SW480 (cell line): ENCODE results near the gene ULK4.
"Not testable (repeated sequence)": the region's sequence is repeated elsewhere in the genome, so short reads cannot be mapped to it uniquely, and the experiment has no call there.

Source experiments
- DNase-seq: peaks from one replicate; pipeline ENCODE4 v3.0.0-alpha.2; 2016; ENCODE audit warnings: low spot score

ULK4 gene

GRCh38 chr3:41762867-41763266 lies 199.0 kb downstream of the ULK4 start:
- DNase-seq = not testable (repeated sequence)

GRCh38 chr3:41753651-41754050 lies 208.3 kb downstream of the ULK4 start:
- no peak for DNase-seq

GRCh38 chr3:41751597-41751996 lies 210.3 kb downstream of the ULK4 start:
- DNase-seq = no peak

- DNase-seq = no peak
Measured at GRCh38 chr3:41749988-41750387, 211.9 kb downstream of the ULK4 start.

GRCh38 chr3:41746215-41746614 lies 215.7 kb downstream of the ULK4 start:
- no peak for DNase-seq

- DNase-seq = no peak
Measured at GRCh38 chr3:41742121-41742520, 219.8 kb downstream of the ULK4 start.

GRCh38 chr3:41740374-41740886 lies 221.5 kb downstream of the ULK4 start:
- DNase-seq = no peak

GRCh38 chr3:41726891-41727290 lies 235.0 kb downstream of the ULK4 start:
- no peak for DNase-seq

GRCh38 chr3:41717641-41718040 lies 244.3 kb downstream of the ULK4 start:
- no peak for DNase-seq

GRCh38 chr3:41716471-41716870 lies 245.4 kb downstream of the ULK4 start:
- DNase-seq = peak; percentile 42

- DNase-seq = no peak
Measured at GRCh38 chr3:41715376-41715775, 246.5 kb downstream of the ULK4 start.

GRCh38 chr3:41711651-41712050 lies 250.3 kb downstream of the ULK4 start:
- DNase-seq = no peak

GRCh38 chr3:41710646-41711388 lies 251.1 kb downstream of the ULK4 start:
- peak; percentile 31 for DNase-seq

GRCh38 chr3:41709213-41709612 lies 252.7 kb downstream of the ULK4 start:
- DNase-seq = not testable (repeated sequence)

GRCh38 chr3:41708176-41708575 lies 253.7 kb downstream of the ULK4 start:
- no peak for DNase-seq

GRCh38 chr3:41705893-41706292 lies 256.0 kb downstream of the ULK4 start:
- no peak for DNase-seq

- no peak for DNase-seq
Measured at GRCh38 chr3:41701191-41701698, 260.7 kb downstream of the ULK4 start.

- no peak for DNase-seq
Measured at GRCh38 chr3:41700155-41700554, 261.7 kb downstream of the ULK4 start.

- DNase-seq = no peak
Measured at GRCh38 chr3:41698898-41699297, 263.0 kb downstream of the ULK4 start.

- no peak for DNase-seq
Measured at GRCh38 chr3:41697702-41698101, 264.2 kb downstream of the ULK4 start.

- DNase-seq = not testable (repeated sequence)
Measured at GRCh38 chr3:41695806-41696205, 266.1 kb downstream of the ULK4 start.

GRCh38 chr3:41693799-41694198 lies 268.1 kb downstream of the ULK4 start:
- DNase-seq = no peak

- DNase-seq = no peak
Measured at GRCh38 chr3:41690766-41691563, 270.9 kb downstream of the ULK4 start.
